ENCODE measurements around the gene PRKN. TPM values are rescaled to one million over a fixed set of nuclear protein-coding genes. Genes with fewer than 3 reads are reported as not detected.

Gene PRKN
- total RNA-seq, 2 donors from 2014 or later = 10.7 to 21.2 TPM

GRCh38 chr6:161458201-161458951 lies 1269.2 kb downstream of the PRKN start:
- Histone ChIP-seq H3K36me3 (no peaks in the 10 kb centered on the region), H3K27ac (no peak overlapping the region), H3K27me3 (replicated peaks; ENCODE audit: insufficient read depth) (no peaks in the 10 kb centered on the region), H3K4me1 (replicated peaks) (no peaks in the 10 kb centered on the region), H3K4me3 (no peak overlapping the region), H3K9me3 (no peaks in the 10 kb centered on the region)
- TF ChIP-seq POLR2AphosphoS5 (IDR thresholded peaks at IDR 0.05) = no peak
- TF ChIP-seq, protein P1, sequence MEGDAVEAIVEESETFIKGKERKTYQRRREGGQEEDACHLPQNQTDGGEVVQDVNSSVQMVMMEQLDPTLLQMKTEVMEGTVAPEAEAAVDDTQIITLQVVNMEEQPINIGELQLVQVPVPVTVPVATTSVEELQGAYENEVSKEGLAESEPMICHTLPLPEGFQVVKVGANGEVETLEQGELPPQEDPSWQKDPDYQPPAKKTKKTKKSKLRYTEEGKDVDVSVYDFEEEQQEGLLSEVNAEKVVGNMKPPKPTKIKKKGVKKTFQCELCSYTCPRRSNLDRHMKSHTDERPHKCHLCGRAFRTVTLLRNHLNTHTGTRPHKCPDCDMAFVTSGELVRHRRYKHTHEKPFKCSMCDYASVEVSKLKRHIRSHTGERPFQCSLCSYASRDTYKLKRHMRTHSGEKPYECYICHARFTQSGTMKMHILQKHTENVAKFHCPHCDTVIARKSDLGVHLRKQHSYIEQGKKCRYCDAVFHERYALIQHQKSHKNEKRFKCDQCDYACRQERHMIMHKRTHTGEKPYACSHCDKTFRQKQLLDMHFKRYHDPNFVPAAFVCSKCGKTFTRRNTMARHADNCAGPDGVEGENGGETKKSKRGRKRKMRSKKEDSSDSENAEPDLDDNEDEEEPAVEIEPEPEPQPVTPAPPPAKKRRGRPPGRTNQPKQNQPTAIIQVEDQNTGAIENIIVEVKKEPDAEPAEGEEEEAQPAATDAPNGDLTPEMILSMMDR (IDR thresholded peaks at IDR 0.05) = no peak
- TF ChIP-seq POLR2A (IDR thresholded peaks at IDR 0.05) = no peak
- 70% methylated on average over 12 of the region's 12 CpGs for WGBS
- intact Hi-C loops (cut with DNase I) = no loop called here
- no peak for DNase-seq (ENCODE audit: low spot score)

- 85% methylated on average over 5 of the region's 5 CpGs for WGBS
- no peak for DNase-seq (ENCODE audit: low spot score)
- H3K27me3 ChIP-seq (replicated peaks; ENCODE audit: insufficient read depth) = no peaks in the 10 kb centered on the region
- no peak for TF ChIP-seq POLR2A (IDR thresholded peaks at IDR 0.05)
- TF ChIP-seq, protein P1 (IDR thresholded peaks at IDR 0.05) = no peak
- TF ChIP-seq POLR2AphosphoS5 (IDR thresholded peaks at IDR 0.05) = no peak
- no peak overlapping the region for H3K27ac ChIP-seq
- H3K36me3 ChIP-seq = no peaks in the 10 kb centered on the region
- H3K9me3 ChIP-seq = no peaks in the 10 kb centered on the region
- no peak overlapping the region for H3K4me3 ChIP-seq
- no peaks in the 10 kb centered on the region for H3K4me1 ChIP-seq (replicated peaks)
- intact Hi-C loops (cut with DNase I) = no loop called here
Measured at GRCh38 chr6:161455848-161456247, 1271.7 kb downstream of the PRKN start.

DNA sequence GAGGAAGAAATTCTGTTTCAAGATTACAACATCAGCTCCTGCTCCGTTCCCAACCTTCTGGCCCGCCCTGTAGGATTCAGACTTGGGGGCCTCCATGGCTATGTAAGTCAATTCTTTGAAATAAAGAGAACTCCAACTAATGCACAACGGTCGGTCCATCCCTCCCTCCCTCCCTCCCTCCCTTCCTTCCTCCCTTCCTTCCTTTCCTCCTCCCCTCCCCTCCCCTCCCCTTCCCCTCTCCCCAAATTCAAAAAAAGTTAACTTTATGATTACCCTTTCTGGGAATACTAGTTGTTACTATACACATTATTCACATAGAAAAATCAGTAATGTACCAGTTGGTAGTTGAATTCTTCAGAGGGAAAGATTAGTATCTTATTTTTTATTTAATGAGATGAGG lies 1274.0 kb downstream of the PRKN start:
- TF ChIP-seq POLR2AphosphoS5 (IDR thresholded peaks at IDR 0.05) (no peak), POLR2A (IDR thresholded peaks at IDR 0.05) (no peak)
- TF ChIP-seq, protein P1 (IDR thresholded peaks at IDR 0.05) = no peak
- DNase-seq (ENCODE audit: low spot score) = no peak
- intact Hi-C loops (cut with DNase I) = no loop called here
- H3K9me3 ChIP-seq = no peaks in the 10 kb centered on the region
- no peak overlapping the region for H3K4me3 ChIP-seq
- no peaks in the 10 kb centered on the region for H3K4me1 ChIP-seq (replicated peaks)
- H3K27ac ChIP-seq = no peak overlapping the region
- no peaks in the 10 kb centered on the region for H3K36me3 ChIP-seq
- H3K27me3 ChIP-seq (replicated peaks; ENCODE audit: insufficient read depth) = no peaks in the 10 kb centered on the region
- 84% methylated on average over 4 of the region's 4 CpGs for WGBS

DNA sequence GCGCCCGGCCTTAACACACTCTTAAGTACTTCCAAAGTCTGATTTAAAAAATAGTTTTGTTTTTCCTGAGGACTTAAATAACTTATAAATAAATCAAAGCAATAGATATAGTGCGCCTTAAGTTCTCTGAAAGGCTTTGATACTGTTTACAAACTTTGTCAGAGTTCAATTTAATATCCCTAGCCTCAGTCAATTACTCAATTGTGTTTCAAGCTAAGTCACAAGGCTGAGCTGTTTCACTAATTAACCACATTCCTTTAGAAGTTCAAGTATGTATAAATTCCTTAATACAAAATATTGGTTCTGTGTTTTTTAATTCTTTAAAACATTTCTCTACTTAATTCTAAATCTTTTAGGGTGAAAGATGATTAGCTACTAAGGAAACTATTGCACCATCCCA lies 1275.3 kb downstream of the PRKN start:
- H3K4me3 ChIP-seq = no peak overlapping the region
- H3K36me3 ChIP-seq = no peaks in the 10 kb centered on the region
- intact Hi-C loops (cut with DNase I) = no loop called here
- no peaks in the 10 kb centered on the region for H3K27me3 ChIP-seq (replicated peaks; ENCODE audit: insufficient read depth)
- DNase-seq (ENCODE audit: low spot score) = no peak
- TF ChIP-seq POLR2AphosphoS5 (IDR thresholded peaks at IDR 0.05) = no peak
- no peak for TF ChIP-seq POLR2A (IDR thresholded peaks at IDR 0.05)
- TF ChIP-seq, protein P1 (IDR thresholded peaks at IDR 0.05) = no peak
- H3K4me1 ChIP-seq (replicated peaks) = no peaks in the 10 kb centered on the region
- H3K27ac ChIP-seq = no peak overlapping the region
- WGBS = 90% methylated on average over 3 of the region's 3 CpGs
- no peaks in the 10 kb centered on the region for H3K9me3 ChIP-seq

- no peak for TF ChIP-seq POLR2A (IDR thresholded peaks at IDR 0.05)
- TF ChIP-seq, protein P1 (IDR thresholded peaks at IDR 0.05) = no peak
- no peak for TF ChIP-seq POLR2AphosphoS5 (IDR thresholded peaks at IDR 0.05)
- no peaks in the 10 kb centered on the region for H3K4me1 ChIP-seq (replicated peaks)
- no peaks in the 10 kb centered on the region for H3K9me3 ChIP-seq
- H3K4me3 ChIP-seq = no peak overlapping the region
- H3K36me3 ChIP-seq = no peaks in the 10 kb centered on the region
- DNase-seq (ENCODE audit: low spot score) = no peak
- no peaks in the 10 kb centered on the region for H3K27me3 ChIP-seq (replicated peaks; ENCODE audit: insufficient read depth)
- intact Hi-C loops (cut with DNase I) = no loop called here
- no peak overlapping the region for H3K27ac ChIP-seq
- WGBS = 93% methylated on average over 3 of the region's 3 CpGs
Measured at GRCh38 chr6:161449521-161449920, 1278.0 kb downstream of the PRKN start.
